ENCODE results near the gene IFNA8.
A peak's percentile ranks its signal among the peaks of the same experiment; 100 is the strongest.
"Not testable (repeated sequence)": the region's sequence is repeated elsewhere in the genome, so short reads cannot be mapped to it uniquely, and the experiment has no call there.

The IFNA8 gene

GRCh38 chr9:21429191-21429590 lies 20.3 kb downstream of the IFNA8 start:
- DNase-seq, result no peak

GRCh38 chr9:21432672-21433425 lies 23.9 kb downstream of the IFNA8 start:
- DNase-seq, result no peak

- peak; percentile 63 for DNase-seq
Measured at GRCh38 chr9:21434202-21435014, 25.5 kb downstream of the IFNA8 start.

GRCh38 chr9:21435015-21435383 lies 26.1 kb downstream of the IFNA8 start:
- DNase-seq, result not testable (repeated sequence)

GRCh38 chr9:21440139-21440538 lies 31.2 kb downstream of the IFNA8 start, which contains the start of gene IFNA1:
Gene IFNA1 (plus strand): TSS chr9:21440439. CDS start chr9:21440508, 69 bp downstream.
- no peak for DNase-seq

GRCh38 chr9:21443849-21444625 lies 35.1 kb downstream of the IFNA8 start:
- no peak for DNase-seq

- DNase-seq, result not testable (repeated sequence)
Measured at GRCh38 chr9:21449312-21449711, 40.4 kb downstream of the IFNA8 start.

- no peak for DNase-seq
Measured at GRCh38 chr9:21450733-21451394, 41.9 kb downstream of the IFNA8 start.

- no peak for DNase-seq
Measured at GRCh38 chr9:21452681-21453080, 43.8 kb downstream of the IFNA8 start.

- no peak for DNase-seq
Measured at GRCh38 chr9:21454149-21454548, 45.2 kb downstream of the IFNA8 start.

GRCh38 chr9:21455320-21455719 lies 46.4 kb downstream of the IFNA8 start:
- peak; percentile 38 for DNase-seq

Measured in midbrain (tissue), 1 donor.